Glutamatergic neuron (in vitro differentiated cells): Measurements from ENCODE around the gene BOD1. TPM values are rescaled to one million over a fixed set of nuclear protein-coding genes. Genes with fewer than 3 reads are reported as not detected.

Experiments used
- DNase-seq: peaks from one replicate; pipeline ENCODE4 v3.0.0; 2022
- H3K27ac Mint-ChIP-seq: one replicate; pipeline ENCODE4 v1.8.0; 2020; ENCODE audit warnings: mild to moderate bottlenecking, mixed read lengths, inconsistent platforms; ENCODE audit not compliant: unreplicated experiment
- H3K27me3 Mint-ChIP-seq: one replicate; pipeline ENCODE4 v1.8.0; 2020; ENCODE audit warnings: mild to moderate bottlenecking, moderate library complexity, mixed read lengths, inconsistent platforms; ENCODE audit not compliant: unreplicated experiment
- H3K36me3 Mint-ChIP-seq: one replicate; pipeline ENCODE4 v1.8.0; 2020; ENCODE audit warnings: mild to moderate bottlenecking, mixed read lengths, inconsistent platforms; ENCODE audit not compliant: unreplicated experiment
- H3K4me1 Mint-ChIP-seq: one replicate; pipeline ENCODE4 v1.8.0; 2020; ENCODE audit warnings: mild to moderate bottlenecking, low read depth, mixed read lengths, inconsistent platforms; ENCODE audit not compliant: unreplicated experiment
- H3K4me3 Mint-ChIP-seq: one replicate; pipeline ENCODE4 v1.8.0; 2020; ENCODE audit warnings: mild to moderate bottlenecking, mixed read lengths, inconsistent platforms; ENCODE audit not compliant: unreplicated experiment
- H3K9me3 Mint-ChIP-seq: one replicate; pipeline ENCODE4 v1.8.0; 2020; ENCODE audit warnings: mild to moderate bottlenecking, moderate library complexity, mixed read lengths, inconsistent platforms; ENCODE audit not compliant: unreplicated experiment
- CTCF ChIP-seq: fragments of 200-600 bp; sonication (generic); IDR thresholded peaks from one replicate; pipeline ENCODE4 v1.5.0; 2021; ENCODE audit not compliant: partially characterized antibody, unreplicated experiment
- total RNA-seq: library from RNA; stranded (reverse); fragmentation: NEBNext Ultra II Directional; extraction: Animal tissue kit (Norgen Biotek cat#: 25700); gene quantifications from one replicate; pipeline ENCODE4 v1.2.1, GENCODE V29; 2021; ENCODE audit not compliant: unreplicated experiment

The BOD1 gene
- total RNA-seq, 1 donor from 2014 or later: 62.7 TPM

- Mint-ChIP-seq H3K9me3 (peaks cover 5% of the 10 kb centered on the region), H3K36me3 (peaks cover 18% of the 10 kb centered on the region), H3K4me3 (no peak overlapping the region), H3K4me1 (peaks cover under 1% of the 10 kb centered on the region), H3K27ac (no peak overlapping the region), H3K27me3 (peaks cover 7% of the 10 kb centered on the region)
- TF ChIP-seq CTCF: no peak
- no peak for DNase-seq
These were observed 38.8 kb upstream of the BOD1 start for GRCh38 chr5:173655196-173655797.

- no peak overlapping the region for H3K27ac Mint-ChIP-seq
- no peak for DNase-seq
- H3K4me1 Mint-ChIP-seq: no peaks in the 10 kb centered on the region
- H3K4me3 Mint-ChIP-seq: no peak overlapping the region
- H3K36me3 Mint-ChIP-seq: peaks cover 18% of the 10 kb centered on the region
- no peak for TF ChIP-seq CTCF
- H3K9me3 Mint-ChIP-seq: peaks cover 5% of the 10 kb centered on the region
- H3K27me3 Mint-ChIP-seq: peaks cover 7% of the 10 kb centered on the region
These were observed 37.5 kb upstream of the BOD1 start for GRCh38 chr5:173653822-173654523.

- Mint-ChIP-seq H3K27ac (no peak overlapping the region), H3K36me3 (peaks cover 18% of the 10 kb centered on the region), H3K9me3 (peaks cover 2% of the 10 kb centered on the region), H3K27me3 (no peaks in the 10 kb centered on the region), H3K4me1 (peaks cover 18% of the 10 kb centered on the region), H3K4me3 (no peak overlapping the region)
- no peak for DNase-seq
- TF ChIP-seq CTCF: no peak
These were observed 31.9 kb upstream of the BOD1 start for GRCh38 chr5:173648308-173648866.

GRCh38 chr5:173646692-173647091 is 30.2 kb upstream of the BOD1 start:
- no peak for TF ChIP-seq CTCF
- no peak for DNase-seq
- Mint-ChIP-seq H3K4me1 (peaks cover 21% of the 10 kb centered on the region), H3K36me3 (peaks cover 2% of the 10 kb centered on the region), H3K9me3 (peaks cover 2% of the 10 kb centered on the region), H3K27me3 (peaks cover 2% of the 10 kb centered on the region), H3K4me3 (no peak overlapping the region), H3K27ac (no peak overlapping the region)

GRCh38 chr5:173645890-173646574 is 29.6 kb upstream of the BOD1 start:
- TF ChIP-seq CTCF: no peak
- H3K4me3 Mint-ChIP-seq: no peak overlapping the region
- H3K4me1 Mint-ChIP-seq: peaks cover 24% of the 10 kb centered on the region
- H3K27ac Mint-ChIP-seq: no peak overlapping the region
- H3K27me3 Mint-ChIP-seq: peaks cover 2% of the 10 kb centered on the region
- no peaks in the 10 kb centered on the region for H3K36me3 Mint-ChIP-seq
- H3K9me3 Mint-ChIP-seq: peaks cover 2% of the 10 kb centered on the region
- no peak for DNase-seq
